NCI-H526 (cell line): ENCODE data around the gene AOPEP.

Experiments used
- DNase-seq, 2 experiments: peaks; one replicate each; lab custom pipeline; 2025; lab: John Stamatoyannopoulos, UW

Gene AOPEP

GRCh38 chr9:94850540-94851434 is 124.3 kb downstream of the AOPEP start:
- no peak for DNase-seq

GRCh38 chr9:94851467-94851866 is 125.0 kb downstream of the AOPEP start:
- no peak for DNase-seq

GRCh38 chr9:94851892-94852291 is 125.4 kb downstream of the AOPEP start:
- no peak for DNase-seq

DNA sequence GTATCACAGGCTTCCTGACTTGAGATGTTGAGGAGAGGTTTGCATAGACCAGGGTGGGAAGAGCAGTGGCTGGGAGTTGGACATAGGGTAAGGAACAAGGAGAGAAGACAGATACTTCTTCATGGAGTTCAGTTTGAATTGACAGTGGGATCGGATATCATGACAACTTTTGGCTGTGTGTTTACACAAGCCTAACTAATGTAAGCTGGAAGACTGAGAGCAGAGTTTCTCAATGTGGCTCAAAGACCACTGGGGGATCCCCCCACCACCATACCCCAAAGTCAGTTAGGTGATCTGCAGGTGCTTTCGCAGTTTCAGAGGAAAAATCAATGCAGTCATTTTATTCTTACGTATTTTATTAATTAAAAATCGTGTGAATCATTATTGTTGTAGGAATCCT is 125.9 kb downstream of the AOPEP start:
- no peak for DNase-seq

GRCh38 chr9:94853887-94854286 is 127.4 kb downstream of the AOPEP start:
- peak in 1 of 2 experiments; percentile 8 for DNase-seq

DNA sequence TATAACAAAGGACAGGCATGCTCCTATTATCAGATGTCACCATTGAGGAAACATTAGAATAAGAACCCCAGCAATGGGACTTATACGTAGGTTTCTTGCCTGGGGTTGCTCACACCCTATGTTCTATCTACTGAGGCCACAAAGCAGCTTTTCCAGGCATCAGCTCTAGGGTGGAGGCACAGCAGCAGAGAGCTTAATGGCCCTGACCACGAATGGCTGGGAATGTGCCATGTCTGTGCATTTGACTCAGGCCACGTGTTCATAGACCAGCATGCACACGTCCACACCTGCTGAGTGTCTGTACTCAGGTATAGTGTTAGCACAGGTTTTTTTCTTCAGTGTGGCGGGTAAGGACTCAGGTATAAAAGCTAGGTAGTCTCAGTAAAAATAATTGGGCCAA is 129.4 kb downstream of the AOPEP start:
- DNase-seq, result no peak

- no peak for DNase-seq
These were observed 131.3 kb downstream of the AOPEP start for GRCh38 chr9:94857791-94858190.

- DNase-seq, result no peak
These were observed 132.7 kb downstream of the AOPEP start for GRCh38 chr9:94859226-94859625.

DNA sequence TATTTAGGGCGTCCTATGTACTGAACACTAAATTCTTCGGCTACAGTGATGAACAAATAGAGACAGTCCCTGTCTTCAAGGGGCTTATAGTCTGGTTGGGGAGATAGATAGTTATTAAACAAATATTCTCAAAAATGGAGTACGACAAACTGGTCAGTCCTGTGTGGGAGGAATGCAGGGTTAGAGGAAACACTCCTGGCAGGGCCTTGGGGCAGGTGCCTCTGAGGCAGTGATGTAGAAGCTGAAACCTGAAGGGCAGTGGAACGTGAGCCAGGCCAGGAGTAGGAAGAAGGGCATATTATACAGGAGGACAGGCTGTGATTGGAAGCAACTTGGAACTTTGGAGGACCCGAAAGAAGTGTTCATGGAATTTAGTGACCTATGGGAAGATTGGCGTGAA is 133.4 kb downstream of the AOPEP start:
- DNase-seq, result no peak

- no peak for DNase-seq
These were observed 134.4 kb downstream of the AOPEP start for GRCh38 chr9:94860678-94861588.

DNA sequence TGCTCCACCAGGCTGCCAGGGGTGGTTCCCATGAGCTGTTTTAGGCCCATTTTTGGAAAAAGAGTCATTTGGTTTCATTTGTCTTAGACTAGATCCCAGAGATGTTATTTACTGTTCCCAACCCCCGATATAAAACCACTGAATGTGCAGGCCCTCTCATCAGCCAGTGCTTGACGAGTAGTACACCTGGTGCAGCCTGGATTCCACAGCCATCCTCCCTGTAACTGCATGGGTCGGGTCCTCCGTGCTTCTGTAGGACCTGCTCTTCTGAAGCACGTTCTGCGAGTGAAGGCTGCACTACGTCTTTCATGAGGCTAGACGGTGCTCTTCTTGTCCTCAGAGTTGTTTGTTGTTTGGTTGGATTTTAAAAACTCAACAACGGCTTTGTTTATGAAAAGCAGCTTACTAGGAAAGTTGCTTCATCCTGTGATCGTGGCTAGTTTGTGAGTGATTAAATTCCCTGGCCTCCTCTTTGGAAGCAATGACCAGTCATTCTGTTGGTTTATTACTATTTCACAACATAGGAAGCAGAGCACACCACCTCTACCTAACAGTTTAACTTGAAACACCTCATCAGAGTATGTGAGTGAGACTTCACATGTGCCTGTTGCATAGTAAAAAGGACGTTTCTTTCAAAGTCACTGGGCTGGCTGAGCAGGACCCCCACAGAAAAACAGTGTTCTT is 135.2 kb downstream of the AOPEP start:
- no peak for DNase-seq

- no peak for DNase-seq
These were observed 137.7 kb downstream of the AOPEP start for GRCh38 chr9:94864196-94864595.

DNA sequence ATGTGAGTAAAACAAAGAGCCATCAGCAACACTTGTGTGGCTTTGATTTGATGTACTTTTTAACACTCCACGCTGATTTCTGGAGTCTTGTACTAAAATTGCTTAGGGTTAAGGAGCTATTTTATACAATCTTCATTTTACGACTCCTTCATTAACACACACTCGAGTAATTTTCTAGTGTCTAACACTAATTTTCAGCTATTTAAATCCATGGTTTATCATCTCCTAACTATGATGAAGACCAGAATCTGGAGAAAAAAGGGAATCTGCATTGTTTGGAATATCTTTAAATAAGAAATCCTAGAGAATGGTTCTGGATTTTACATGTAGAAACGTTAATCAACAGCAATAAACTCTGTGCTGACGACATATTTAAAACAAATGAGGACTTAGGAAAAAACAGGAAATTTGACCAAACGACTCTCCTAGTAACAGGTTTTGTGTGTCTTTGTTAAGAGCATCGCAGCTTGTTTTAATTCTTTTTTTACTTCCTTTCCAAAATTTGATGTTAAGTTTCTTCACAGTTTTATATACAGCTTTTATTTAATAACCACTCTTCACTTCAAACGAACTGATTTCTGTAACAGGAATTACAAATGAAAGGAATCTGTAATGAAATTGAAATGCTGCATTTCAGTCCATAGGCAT is 138.5 kb downstream of the AOPEP start:
- DNase-seq, result no peak

DNA sequence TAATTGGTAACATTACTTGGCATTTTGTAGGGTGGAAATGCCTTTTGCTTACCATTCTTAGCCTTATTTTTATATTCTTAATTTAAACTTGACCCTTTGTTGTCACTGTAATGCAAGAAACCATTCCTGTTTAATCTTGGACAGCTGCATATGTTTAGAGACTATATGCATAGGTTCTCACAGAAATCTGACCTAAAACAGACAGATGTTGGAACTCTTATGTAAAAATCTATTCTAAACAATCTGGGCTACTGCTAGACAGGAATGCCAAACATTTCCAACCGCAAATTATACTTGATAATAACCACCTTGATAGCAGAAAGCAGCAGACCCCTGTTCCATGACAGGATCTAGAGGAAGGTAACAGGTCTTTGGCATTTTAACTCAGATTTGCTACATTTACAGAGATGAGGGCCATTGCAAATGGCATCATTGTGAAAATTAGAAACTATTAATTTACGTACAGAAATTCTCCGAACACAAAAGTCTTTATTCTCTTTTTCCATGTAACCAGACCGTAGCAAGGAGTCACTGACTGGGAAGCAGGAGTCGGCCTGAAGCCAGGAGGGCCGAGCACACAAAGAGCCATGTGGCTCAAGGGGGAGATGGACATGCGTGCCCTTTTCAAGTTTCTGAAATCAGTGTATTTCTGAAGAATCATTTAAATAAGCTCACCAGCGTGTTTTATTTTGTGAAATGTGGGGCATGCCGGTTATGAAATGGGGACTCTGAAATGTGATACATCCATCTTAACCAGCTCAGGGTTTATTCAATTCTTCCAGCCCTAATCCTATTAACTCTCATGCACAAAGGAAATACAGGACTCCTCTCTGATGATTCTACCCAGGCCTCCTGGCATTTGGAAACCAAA is 139.3 kb downstream of the AOPEP start:
- DNase-seq, result peak; percentile 28 to 48

GRCh38 chr9:94866770-94867169 is 140.3 kb downstream of the AOPEP start:
- no peak for DNase-seq

GRCh38 chr9:94867281-94867841 is 140.9 kb downstream of the AOPEP start:
- DNase-seq, result peak in 1 of 2 experiments; percentile 46

- DNase-seq, result no peak
These were observed 141.4 kb downstream of the AOPEP start for GRCh38 chr9:94867842-94868312.

- DNase-seq, result no peak
These were observed 142.0 kb downstream of the AOPEP start for GRCh38 chr9:94868464-94868863.

- DNase-seq, result no peak
These were observed 142.9 kb downstream of the AOPEP start for GRCh38 chr9:94869415-94869843.

DNA sequence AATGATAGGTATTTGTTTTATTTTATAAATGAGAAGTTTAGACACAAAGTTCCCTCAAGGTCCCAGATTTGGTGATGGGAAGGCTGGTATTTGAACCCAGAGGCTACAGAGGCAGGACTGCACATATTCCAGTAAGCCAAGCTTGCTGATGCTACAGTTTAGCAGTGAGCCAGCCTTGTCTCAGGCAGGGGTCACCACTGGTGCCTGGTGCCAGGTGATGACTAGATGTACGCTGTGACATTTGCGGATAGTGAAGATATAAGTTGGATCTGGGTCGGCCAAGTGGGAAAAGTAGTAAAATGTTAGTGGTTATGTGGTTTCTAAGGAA is 143.9 kb downstream of the AOPEP start:
- no peak for DNase-seq
